SU-DHL-6 (cell line): ENCODE results near the gene GON4L.

Experiments used
- EZH2phosphoT487 ChIP-seq: fragments of 200-600 bp; sonication (generic), shearing (Covaris generic); conservative IDR thresholded peaks from 2 replicates; pipeline ENCODE4 v1.6.1; 2018; ENCODE audit warnings: mild to moderate bottlenecking, antibody characterized with exemption, low read length, moderate library complexity, mixed read lengths
- TF ChIP-seq, protein P1 (sequence below): fragments of 200-600 bp; sonication (generic); IDR thresholded peaks from one replicate; pipeline ENCODE4 v1.5.1; 2017; ENCODE audit warnings: antibody characterized with exemption, mild to moderate bottlenecking, low read length, moderate library complexity; ENCODE audit not compliant: insufficient read depth, poor library complexity, severe bottlenecking

DNA sequence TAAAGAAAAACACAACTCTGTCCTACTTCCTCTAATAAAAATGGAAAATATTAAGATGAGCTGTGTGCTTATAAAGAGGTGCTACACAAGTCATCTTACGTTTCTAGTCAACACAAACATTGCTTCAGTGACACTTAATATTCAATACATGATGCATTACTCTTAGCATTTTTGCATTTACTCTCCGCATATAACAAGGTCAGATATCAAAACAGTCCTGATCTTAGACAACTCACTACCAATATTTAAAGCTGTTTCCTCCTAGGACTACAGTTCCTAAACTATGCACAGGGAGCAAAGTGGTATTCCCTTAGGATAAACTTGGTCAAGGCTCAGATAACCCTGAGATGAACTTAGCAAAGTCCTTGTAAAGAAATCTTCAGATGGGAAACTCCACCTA, 41.9 kb upstream of the GON4L start:
- TF ChIP-seq, protein P1, sequence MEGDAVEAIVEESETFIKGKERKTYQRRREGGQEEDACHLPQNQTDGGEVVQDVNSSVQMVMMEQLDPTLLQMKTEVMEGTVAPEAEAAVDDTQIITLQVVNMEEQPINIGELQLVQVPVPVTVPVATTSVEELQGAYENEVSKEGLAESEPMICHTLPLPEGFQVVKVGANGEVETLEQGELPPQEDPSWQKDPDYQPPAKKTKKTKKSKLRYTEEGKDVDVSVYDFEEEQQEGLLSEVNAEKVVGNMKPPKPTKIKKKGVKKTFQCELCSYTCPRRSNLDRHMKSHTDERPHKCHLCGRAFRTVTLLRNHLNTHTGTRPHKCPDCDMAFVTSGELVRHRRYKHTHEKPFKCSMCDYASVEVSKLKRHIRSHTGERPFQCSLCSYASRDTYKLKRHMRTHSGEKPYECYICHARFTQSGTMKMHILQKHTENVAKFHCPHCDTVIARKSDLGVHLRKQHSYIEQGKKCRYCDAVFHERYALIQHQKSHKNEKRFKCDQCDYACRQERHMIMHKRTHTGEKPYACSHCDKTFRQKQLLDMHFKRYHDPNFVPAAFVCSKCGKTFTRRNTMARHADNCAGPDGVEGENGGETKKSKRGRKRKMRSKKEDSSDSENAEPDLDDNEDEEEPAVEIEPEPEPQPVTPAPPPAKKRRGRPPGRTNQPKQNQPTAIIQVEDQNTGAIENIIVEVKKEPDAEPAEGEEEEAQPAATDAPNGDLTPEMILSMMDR: no peak
- no peak for TF ChIP-seq EZH2phosphoT487
